Mucosa of stomach (tissue), 1 donor: ENCODE data around the gene SPIRE2.

Source experiments
- H3K27me3 ChIP-seq: one replicate; pipeline ENCODE4 v1.7.0; 2013; ENCODE audit warnings: mild to moderate bottlenecking, low read length; ENCODE audit not compliant: control insufficient read depth, insufficient read depth
- H3K36me3 ChIP-seq: one replicate; pipeline ENCODE4 v1.7.0; 2013; ENCODE audit warnings: low read length; ENCODE audit not compliant: control insufficient read depth, insufficient read depth
- H3K4me1 ChIP-seq: one replicate; pipeline ENCODE4 v1.7.0; 2013; ENCODE audit warnings: mild to moderate bottlenecking, low read length; ENCODE audit not compliant: control insufficient read depth, insufficient read depth
- H3K4me3 ChIP-seq: one replicate; pipeline ENCODE4 v1.7.0; 2013; ENCODE audit warnings: low read length
- H3K9ac ChIP-seq: one replicate; pipeline ENCODE4 v1.7.0; 2013; ENCODE audit warnings: mild to moderate bottlenecking, low read length, moderate library complexity
- H3K9me3 ChIP-seq: one replicate; pipeline ENCODE4 v1.7.0; 2013; ENCODE audit warnings: mild to moderate bottlenecking, low read length, moderate library complexity; ENCODE audit not compliant: control insufficient read depth
- donor health status: Pancreatic carcinoma.

The SPIRE2 gene

GRCh38 chr16:89899879-89900481 is 71.7 kb downstream of the SPIRE2 start:
- H3K27me3 ChIP-seq: no peaks in the 10 kb centered on the region
- no peak overlapping the region for H3K4me3 ChIP-seq
- no peaks in the 10 kb centered on the region for H3K9me3 ChIP-seq
- H3K9ac ChIP-seq: no peak overlapping the region
- H3K4me1 ChIP-seq: no peaks in the 10 kb centered on the region
- peaks cover 23% of the 10 kb centered on the region for H3K36me3 ChIP-seq

GRCh38 chr16:89900885-89901284 is 72.6 kb downstream of the SPIRE2 start:
- Histone ChIP-seq H3K27me3 (no peaks in the 10 kb centered on the region), H3K4me3 (no peak overlapping the region), H3K4me1 (no peaks in the 10 kb centered on the region), H3K36me3 (peaks cover 17% of the 10 kb centered on the region), H3K9me3 (no peaks in the 10 kb centered on the region), H3K9ac (no peak overlapping the region)

GRCh38 chr16:89902980-89903379 is 74.7 kb downstream of the SPIRE2 start:
- Histone ChIP-seq H3K9ac (no peak overlapping the region), H3K36me3 (peaks cover 20% of the 10 kb centered on the region), H3K9me3 (no peaks in the 10 kb centered on the region), H3K27me3 (no peaks in the 10 kb centered on the region), H3K4me3 (no peak overlapping the region), H3K4me1 (no peaks in the 10 kb centered on the region)

GRCh38 chr16:89903908-89904515 is 75.7 kb downstream of the SPIRE2 start:
- Histone ChIP-seq H3K27me3 (no peaks in the 10 kb centered on the region), H3K36me3 (peaks cover 13% of the 10 kb centered on the region)

GRCh38 chr16:89904606-89905510 is 76.6 kb downstream of the SPIRE2 start:
- H3K4me1 ChIP-seq: peaks cover under 1% of the 10 kb centered on the region
- H3K9me3 ChIP-seq: no peaks in the 10 kb centered on the region
- H3K36me3 ChIP-seq: peaks cover 10% of the 10 kb centered on the region
- H3K27me3 ChIP-seq: no peaks in the 10 kb centered on the region
- H3K4me3 ChIP-seq: no peak overlapping the region
- no peak overlapping the region for H3K9ac ChIP-seq

More at GRCh38 chr16:89903908-89904515, 75.7 kb downstream of the SPIRE2 start:
- Histone ChIP-seq H3K9me3 (no peaks in the 10 kb centered on the region), H3K9ac (no peak overlapping the region), H3K4me1 (no peaks in the 10 kb centered on the region), H3K4me3 (no peak overlapping the region)

- H3K27me3 ChIP-seq: no peaks in the 10 kb centered on the region
- H3K9ac ChIP-seq: no peak overlapping the region
- H3K9me3 ChIP-seq: no peaks in the 10 kb centered on the region
- peaks cover 6% of the 10 kb centered on the region for H3K36me3 ChIP-seq
- peaks cover 8% of the 10 kb centered on the region for H3K4me1 ChIP-seq
- no peak overlapping the region for H3K4me3 ChIP-seq
Observed at GRCh38 chr16:89905511-89906139, 77.3 kb downstream of the SPIRE2 start.

GRCh38 chr16:89906140-89907025 is 78.1 kb downstream of the SPIRE2 start:
- no peak overlapping the region for H3K4me3 ChIP-seq
- peaks cover 6% of the 10 kb centered on the region for H3K36me3 ChIP-seq
- H3K9ac ChIP-seq: no peak overlapping the region

GRCh38 chr16:89907055-89907814 is 79.0 kb downstream of the SPIRE2 start:
- peaks cover 8% of the 10 kb centered on the region for H3K4me1 ChIP-seq
- peaks cover 6% of the 10 kb centered on the region for H3K36me3 ChIP-seq
- no peak overlapping the region for H3K4me3 ChIP-seq
- no peaks in the 10 kb centered on the region for H3K9me3 ChIP-seq
- no peaks in the 10 kb centered on the region for H3K27me3 ChIP-seq
- no peak overlapping the region for H3K9ac ChIP-seq

More at GRCh38 chr16:89906140-89907025, 78.1 kb downstream of the SPIRE2 start:
- H3K27me3 ChIP-seq: no peaks in the 10 kb centered on the region
- peaks cover 8% of the 10 kb centered on the region for H3K4me1 ChIP-seq
- H3K9me3 ChIP-seq: no peaks in the 10 kb centered on the region

- peaks cover 8% of the 10 kb centered on the region for H3K4me1 ChIP-seq
- no peak overlapping the region for H3K9ac ChIP-seq
- peaks cover 6% of the 10 kb centered on the region for H3K36me3 ChIP-seq
- no peaks in the 10 kb centered on the region for H3K9me3 ChIP-seq
- no peaks in the 10 kb centered on the region for H3K27me3 ChIP-seq
- no peak overlapping the region for H3K4me3 ChIP-seq
Observed at GRCh38 chr16:89908236-89908635, 80.0 kb downstream of the SPIRE2 start.

- Histone ChIP-seq H3K36me3 (peaks cover 6% of the 10 kb centered on the region), H3K4me3 (no peak overlapping the region), H3K27me3 (no peaks in the 10 kb centered on the region), H3K9ac (no peak overlapping the region), H3K4me1 (peaks cover 8% of the 10 kb centered on the region), H3K9me3 (no peaks in the 10 kb centered on the region)
Observed at GRCh38 chr16:89909777-89910716, 81.8 kb downstream of the SPIRE2 start.
